Measurements from ENCODE around the gene KATNB1. TPM values are rescaled to one million over a fixed set of nuclear protein-coding genes. Genes with fewer than 3 reads are reported as not detected.
"Not testable (repeated sequence)": the region's sequence is repeated elsewhere in the genome, so short reads cannot be mapped to it uniquely, and the experiment has no call there.

KATNB1 gene
- total RNA-seq, 1 experiment from 2014 or later: 62.7 TPM

- no peak for DNase-seq
- Histone ChIP-seq H3K9me3 (no peaks in the 10 kb centered on the region; the same call in 1 of the 2 replicates), H3K27me3 (no peaks in the 10 kb centered on the region), H3K4me3 (no peak overlapping the region), H3K36me3 (peaks cover 96% of the 10 kb centered on the region)
Observed at GRCh38 chr16:57766714-57767348, 31.3 kb downstream of the KATNB1 start.

GRCh38 chr16:57769541-57770145, 34.1 kb downstream of the KATNB1 start:
- Histone ChIP-seq H3K27me3 (no peaks in the 10 kb centered on the region), H3K4me3 (no peak overlapping the region), H3K36me3 (peaks cover 99% of the 10 kb centered on the region), H3K9me3 (no peaks in the 10 kb centered on the region; the same call in 1 of the 2 replicates)
- no peak for DNase-seq

- H3K36me3 ChIP-seq: peaks cover 100% of the 10 kb centered on the region
- no peaks in the 10 kb centered on the region for H3K27me3 ChIP-seq
- no peak for DNase-seq
- no peak overlapping the region for H3K4me3 ChIP-seq
- H3K9me3 ChIP-seq: no peaks in the 10 kb centered on the region
Observed at GRCh38 chr16:57770361-57770760, 34.8 kb downstream of the KATNB1 start.

- peaks cover 100% of the 10 kb centered on the region for H3K36me3 ChIP-seq
- H3K27me3 ChIP-seq: no peaks in the 10 kb centered on the region
- H3K9me3 ChIP-seq: no peaks in the 10 kb centered on the region
- no peak overlapping the region for H3K4me3 ChIP-seq
- DNase-seq: no peak
Observed at GRCh38 chr16:57771141-57771785, 35.7 kb downstream of the KATNB1 start.

- Histone ChIP-seq H3K36me3 (peaks cover 97% of the 10 kb centered on the region), H3K9me3 (no peaks in the 10 kb centered on the region)
- DNase-seq: no peak
Observed at GRCh38 chr16:57773019-57773418, 37.4 kb downstream of the KATNB1 start.

DNA sequence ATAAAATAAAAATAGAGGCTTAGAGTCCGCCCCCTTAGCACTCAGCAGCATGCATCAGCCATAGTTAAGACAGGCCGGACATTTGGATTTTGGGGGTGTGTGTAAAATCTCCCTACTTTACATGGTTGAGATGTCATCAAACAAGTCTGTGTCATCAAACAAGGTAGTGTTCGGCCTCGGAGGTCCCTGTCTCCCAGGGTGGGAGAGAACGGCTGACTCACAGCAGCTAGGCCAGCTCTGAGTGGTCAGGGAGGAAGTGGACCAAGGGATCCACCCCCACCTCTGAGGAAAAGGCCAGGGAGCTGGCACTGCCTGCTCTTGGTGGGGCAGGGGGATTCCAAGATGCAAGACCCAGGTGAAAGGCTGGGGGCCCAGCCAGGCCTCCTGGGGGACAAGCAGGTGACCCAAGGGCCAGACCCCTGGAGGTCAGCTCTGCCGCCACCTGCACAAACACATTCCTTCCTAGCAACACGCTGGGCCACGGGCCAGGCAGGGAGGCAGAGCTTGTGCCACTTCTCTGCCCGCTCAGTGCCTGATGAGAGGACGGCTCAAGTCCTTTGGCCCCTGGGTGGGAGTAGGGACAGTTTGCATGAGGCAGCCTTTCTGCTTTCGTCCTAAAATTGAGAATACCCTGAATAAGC, 38.2 kb downstream of the KATNB1 start:
- Histone ChIP-seq H3K36me3 (peaks cover 97% of the 10 kb centered on the region), H3K9me3 (no peaks in the 10 kb centered on the region), H3K4me3 (no peak overlapping the region), H3K27me3 (no peaks in the 10 kb centered on the region)
- no peak for DNase-seq

More at GRCh38 chr16:57773019-57773418, 37.4 kb downstream of the KATNB1 start:
- H3K4me3 ChIP-seq: no peak overlapping the region
- H3K27me3 ChIP-seq: no peaks in the 10 kb centered on the region

DNA sequence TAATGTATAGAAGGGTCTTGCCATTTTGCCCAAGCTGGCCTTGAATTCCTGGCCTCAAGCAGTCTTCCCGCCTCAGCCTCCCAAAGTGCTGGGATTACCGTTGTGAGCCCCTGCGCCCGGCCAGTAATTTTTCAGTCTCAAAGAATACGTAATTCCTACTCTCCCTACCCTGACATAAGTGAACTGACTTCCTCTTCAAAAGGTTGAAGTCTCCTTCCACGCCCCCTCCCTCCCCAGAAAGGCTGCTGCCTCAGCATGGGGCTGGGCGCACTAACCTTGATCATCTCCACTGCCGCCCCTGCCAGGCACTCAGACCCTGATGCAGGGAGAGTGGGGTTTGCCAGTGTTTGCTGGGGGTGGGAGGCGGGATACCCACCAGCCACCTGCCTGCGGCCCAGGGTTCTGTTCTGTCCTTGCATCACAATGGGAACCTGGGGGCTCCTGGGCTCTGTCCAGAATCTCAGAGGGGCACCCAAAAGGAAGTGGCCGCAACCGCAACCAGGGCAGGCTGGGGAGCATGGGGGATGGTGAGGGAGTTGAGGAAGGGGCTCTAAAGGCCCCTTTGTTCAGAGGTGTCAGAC, 39.2 kb downstream of the KATNB1 start:
- H3K9me3 ChIP-seq: no peaks in the 10 kb centered on the region
- no peak overlapping the region for H3K4me3 ChIP-seq
- no peaks in the 10 kb centered on the region for H3K27me3 ChIP-seq
- peaks cover 97% of the 10 kb centered on the region for H3K36me3 ChIP-seq
- DNase-seq: no peak

GRCh38 chr16:57775661-57776469, 40.3 kb downstream of the KATNB1 start:
- no peak overlapping the region for H3K4me3 ChIP-seq
- peaks cover 93% of the 10 kb centered on the region for H3K36me3 ChIP-seq
- no peaks in the 10 kb centered on the region for H3K9me3 ChIP-seq
- no peaks in the 10 kb centered on the region for H3K27me3 ChIP-seq
- no peak for DNase-seq

DNA sequence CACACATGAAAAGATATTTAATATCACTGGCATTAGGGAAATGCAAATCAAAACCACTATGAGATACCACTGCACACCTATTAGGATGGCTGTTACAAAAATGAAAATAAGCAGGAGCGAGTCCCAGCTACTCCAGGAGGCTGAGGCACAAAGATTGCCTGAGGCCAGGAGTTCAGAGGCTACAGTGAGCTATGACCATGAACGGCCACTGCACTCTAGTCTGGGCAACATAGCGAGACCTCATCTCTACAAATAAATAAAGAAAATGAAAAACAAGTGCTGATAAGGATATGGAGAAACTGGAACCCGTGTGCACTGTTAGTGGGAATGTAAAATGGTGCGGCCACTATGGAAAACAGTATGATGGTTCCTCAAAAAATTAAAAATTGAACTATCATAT, 43.1 kb downstream of the KATNB1 start:
- no peaks in the 10 kb centered on the region for H3K9me3 ChIP-seq
- DNase-seq: no peak
- H3K27me3 ChIP-seq: no peaks in the 10 kb centered on the region
- H3K36me3 ChIP-seq: peaks cover 92% of the 10 kb centered on the region
- H3K4me3 ChIP-seq: no peak overlapping the region

GRCh38 chr16:57779836-57780235, 44.3 kb downstream of the KATNB1 start:
- H3K36me3 ChIP-seq: peaks cover 92% of the 10 kb centered on the region
- H3K27me3 ChIP-seq, H3K9me3 ChIP-seq, DNase-seq, H3K4me3 ChIP-seq: not testable (repeated sequence)

- no peak for DNase-seq
- H3K36me3 ChIP-seq: peaks cover 90% of the 10 kb centered on the region
- H3K4me3 ChIP-seq: no peak overlapping the region
- H3K27me3 ChIP-seq: no peaks in the 10 kb centered on the region
- no peaks in the 10 kb centered on the region for H3K9me3 ChIP-seq
Observed at GRCh38 chr16:57781349-57781740, 45.8 kb downstream of the KATNB1 start.

GRCh38 chr16:57781741-57782606, 46.4 kb downstream of the KATNB1 start:
- peaks cover 90% of the 10 kb centered on the region for H3K36me3 ChIP-seq
- H3K4me3 ChIP-seq: no peak overlapping the region
- DNase-seq: peak; percentile 76
- no peaks in the 10 kb centered on the region for H3K9me3 ChIP-seq
- H3K27me3 ChIP-seq: no peaks in the 10 kb centered on the region

GRCh38 chr16:57782607-57783055, 47.1 kb downstream of the KATNB1 start:
- not testable (repeated sequence) for H3K27me3 ChIP-seq, H3K9me3 ChIP-seq, H3K4me3 ChIP-seq, DNase-seq
- H3K36me3 ChIP-seq: peaks cover 93% of the 10 kb centered on the region

DNA sequence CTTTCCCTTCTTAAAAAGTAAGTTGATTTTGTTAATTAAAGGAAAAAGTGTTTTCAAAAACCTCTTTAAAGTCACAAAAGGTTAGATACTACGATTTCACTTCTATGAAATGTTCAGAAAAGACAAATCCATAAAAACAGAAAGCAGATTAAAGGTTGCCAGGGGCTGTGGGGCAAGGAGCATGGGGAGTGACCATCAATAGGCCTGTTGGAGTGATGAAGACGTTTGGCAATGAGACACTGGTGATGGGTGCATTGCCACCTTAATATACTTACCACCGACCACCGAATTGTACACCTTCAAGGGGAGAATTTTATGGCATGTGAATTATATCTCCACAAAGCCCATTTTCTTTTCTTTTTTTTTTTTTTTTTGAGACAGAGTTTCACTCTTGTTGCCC, 47.5 kb downstream of the KATNB1 start:
- no peak for DNase-seq
- H3K36me3 ChIP-seq: peaks cover 93% of the 10 kb centered on the region

DNA sequence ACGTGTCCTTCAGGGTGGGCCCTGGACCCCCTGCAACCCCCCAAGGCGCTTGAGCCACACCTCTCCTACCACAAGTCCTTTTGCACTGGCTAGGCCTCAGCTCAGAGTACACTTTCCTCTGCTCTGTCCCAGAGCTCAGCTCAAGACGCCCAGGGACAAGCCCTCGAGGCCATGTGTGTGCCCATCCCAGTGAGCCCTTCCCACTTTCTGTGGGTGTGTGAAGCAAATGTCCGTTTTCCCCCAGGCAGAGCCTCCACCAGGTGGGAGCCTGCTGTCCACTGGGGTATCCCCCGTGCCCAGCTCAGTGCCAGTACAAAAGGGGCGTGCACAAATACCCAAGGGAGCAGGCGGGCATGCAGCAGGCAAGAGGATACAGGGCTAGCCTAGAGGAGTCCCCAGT, 48.3 kb downstream of the KATNB1 start:
- peaks cover 93% of the 10 kb centered on the region for H3K36me3 ChIP-seq
- no peak overlapping the region for H3K4me3 ChIP-seq
- H3K9me3 ChIP-seq: no peaks in the 10 kb centered on the region
- DNase-seq: no peak
- no peaks in the 10 kb centered on the region for H3K27me3 ChIP-seq

More for the DNA sequence above, 47.5 kb downstream of the KATNB1 start:
- Histone ChIP-seq H3K4me3 (no peak overlapping the region), H3K27me3 (no peaks in the 10 kb centered on the region), H3K9me3 (no peaks in the 10 kb centered on the region)

Data from MG63 (cell line).